Stimulated activated CD4-positive, alpha-beta T cell treated with anti-CD3 and anti-CD28 coated beads, Interleukin-15, amount 100 ng/mL, for 24 hours (primary cell): ENCODE results near the gene SPPL3.
"Not testable (repeated sequence)": the region's sequence is repeated elsewhere in the genome, so short reads cannot be mapped to it uniquely, and the experiment has no call there.

Source experiments
- DNase-seq: peaks from one replicate; pipeline ENCODE4 v3.0.0-alpha.2; 2020

Gene SPPL3, protein sequence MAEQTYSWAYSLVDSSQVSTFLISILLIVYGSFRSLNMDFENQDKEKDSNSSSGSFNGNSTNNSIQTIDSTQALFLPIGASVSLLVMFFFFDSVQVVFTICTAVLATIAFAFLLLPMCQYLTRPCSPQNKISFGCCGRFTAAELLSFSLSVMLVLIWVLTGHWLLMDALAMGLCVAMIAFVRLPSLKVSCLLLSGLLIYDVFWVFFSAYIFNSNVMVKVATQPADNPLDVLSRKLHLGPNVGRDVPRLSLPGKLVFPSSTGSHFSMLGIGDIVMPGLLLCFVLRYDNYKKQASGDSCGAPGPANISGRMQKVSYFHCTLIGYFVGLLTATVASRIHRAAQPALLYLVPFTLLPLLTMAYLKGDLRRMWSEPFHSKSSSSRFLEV

DNA sequence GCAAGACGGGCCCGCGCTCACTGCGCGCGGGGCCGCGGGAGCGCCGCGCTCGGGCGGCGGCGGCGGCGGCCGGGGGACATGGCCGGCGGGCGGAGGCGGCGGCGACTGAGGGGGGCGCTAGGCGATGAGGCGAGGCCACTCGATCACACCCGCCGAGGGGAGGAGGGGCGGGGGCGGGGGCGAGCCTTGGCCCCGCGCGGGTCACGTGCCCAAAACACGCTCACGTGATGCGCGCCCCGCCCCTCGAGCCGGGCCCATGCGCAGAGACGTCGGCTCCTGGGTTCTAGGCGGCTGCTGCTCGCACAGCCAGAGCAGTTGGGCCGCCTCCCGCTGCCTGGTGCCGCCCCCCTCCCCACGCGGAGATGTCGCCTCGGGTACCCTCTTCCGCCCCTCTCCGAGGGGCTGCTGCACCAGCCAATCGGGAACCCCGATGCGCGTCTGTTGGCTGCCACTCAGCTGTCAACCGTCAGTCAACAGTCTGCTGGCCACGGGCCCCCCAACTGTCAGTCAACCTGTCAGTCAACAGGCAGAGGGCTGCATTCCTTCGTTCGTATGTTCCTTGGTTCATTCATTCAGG, at the start of gene SPPL3:
Gene SPPL3 (minus strand): TSS at position 162 of the 577 bp plus-strand sequence. CDS start 491 bp downstream, outside the sequence.
- peak; percentile 96 for DNase-seq

DNA sequence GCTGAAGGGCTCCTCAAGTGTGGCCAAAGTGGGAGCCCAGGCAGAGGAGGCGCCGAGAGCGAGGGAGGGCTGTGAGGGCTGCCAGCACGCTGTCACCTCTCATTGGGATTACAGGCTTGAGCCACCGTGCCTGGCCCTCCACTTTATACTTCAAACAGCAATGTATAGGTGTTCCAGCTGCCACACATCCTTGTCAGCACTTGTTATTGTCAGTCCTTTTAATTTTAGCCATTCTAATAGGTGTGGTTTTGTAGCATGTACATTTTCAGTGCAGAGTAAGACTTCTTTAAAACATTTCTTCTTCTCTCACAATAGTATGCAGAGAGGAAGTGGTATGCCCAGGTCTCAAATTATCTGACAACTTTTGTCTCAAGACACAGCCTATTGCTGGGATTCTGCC, 46.6 kb upstream of the SPPL3 start:
- no peak for DNase-seq

DNA sequence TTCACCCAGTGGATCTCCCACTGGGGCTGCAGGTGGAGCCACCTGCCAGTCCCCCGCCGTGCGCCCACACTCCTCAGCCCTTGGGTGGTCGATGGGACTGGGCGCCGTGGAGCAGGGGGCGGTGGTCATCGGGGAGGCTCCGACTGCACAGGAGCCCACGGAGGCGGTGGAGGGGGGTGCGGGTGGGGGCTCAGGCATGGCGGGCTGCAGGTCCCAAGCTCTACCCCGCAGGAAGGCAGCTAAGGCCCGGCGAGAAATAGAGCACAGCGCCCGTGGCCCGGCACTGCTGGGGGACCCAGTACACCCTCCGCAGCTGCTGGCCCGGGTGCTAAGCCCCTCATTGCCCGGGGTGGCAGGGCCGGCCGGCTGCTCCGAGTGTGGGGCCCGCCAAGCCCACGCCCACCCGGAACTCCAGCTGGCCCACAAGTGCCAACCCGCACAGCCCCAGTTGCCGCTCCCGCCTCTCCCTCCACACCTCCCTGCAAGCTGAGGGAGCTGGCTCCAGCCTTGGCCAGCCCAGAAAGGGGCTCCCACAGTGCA, 46.2 kb upstream of the SPPL3 start:
- not testable (repeated sequence) for DNase-seq

DNA sequence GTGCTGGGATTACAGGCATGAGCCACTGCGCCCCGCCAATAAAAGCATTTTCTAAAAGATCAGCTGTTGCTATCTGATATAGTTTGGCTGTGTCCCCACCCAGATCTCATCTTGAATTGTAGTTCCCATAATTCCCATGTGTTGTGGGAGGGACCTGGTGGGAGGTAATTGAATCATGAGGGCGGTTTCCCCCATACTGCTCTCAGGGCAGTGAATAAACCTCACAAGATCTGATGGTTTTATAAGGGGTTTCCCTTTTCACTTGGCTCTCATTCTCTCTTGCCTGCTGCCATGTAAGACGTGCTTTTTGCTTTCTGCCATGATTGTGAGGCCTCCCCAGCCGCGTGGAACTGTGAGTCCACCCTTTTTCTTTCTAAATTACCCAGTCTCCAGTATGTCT, 41.4 kb upstream of the SPPL3 start:
- not testable (repeated sequence) for DNase-seq

DNA sequence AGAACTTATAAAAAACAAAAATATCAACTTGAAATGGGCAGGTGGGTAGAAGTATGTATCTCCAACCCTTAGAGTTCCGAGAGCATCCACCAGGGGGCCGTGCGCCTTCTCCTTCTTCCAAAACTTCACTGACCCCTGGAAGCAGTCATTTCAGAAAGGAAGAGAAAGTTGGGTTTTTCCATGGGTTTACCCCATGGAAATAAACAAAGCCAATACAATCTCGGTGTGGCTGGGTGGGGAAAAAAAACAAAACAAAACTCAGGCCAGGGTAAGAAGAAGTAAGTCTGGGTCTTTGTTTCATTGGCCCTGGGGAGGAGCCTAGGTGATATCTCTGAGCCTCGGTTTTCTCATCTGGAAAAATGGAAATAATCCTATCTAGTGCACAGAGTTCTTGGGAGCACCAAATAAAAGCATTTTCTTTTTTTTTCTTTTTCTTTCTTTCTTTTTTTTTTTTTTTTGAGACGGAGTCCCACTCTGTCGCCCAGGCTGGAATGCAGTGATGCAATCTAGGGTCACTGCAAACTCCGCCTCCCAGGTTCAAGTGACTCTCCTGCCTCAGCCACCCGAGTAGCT, 40.6 kb upstream of the SPPL3 start:
- peak; percentile 82 for DNase-seq

DNA sequence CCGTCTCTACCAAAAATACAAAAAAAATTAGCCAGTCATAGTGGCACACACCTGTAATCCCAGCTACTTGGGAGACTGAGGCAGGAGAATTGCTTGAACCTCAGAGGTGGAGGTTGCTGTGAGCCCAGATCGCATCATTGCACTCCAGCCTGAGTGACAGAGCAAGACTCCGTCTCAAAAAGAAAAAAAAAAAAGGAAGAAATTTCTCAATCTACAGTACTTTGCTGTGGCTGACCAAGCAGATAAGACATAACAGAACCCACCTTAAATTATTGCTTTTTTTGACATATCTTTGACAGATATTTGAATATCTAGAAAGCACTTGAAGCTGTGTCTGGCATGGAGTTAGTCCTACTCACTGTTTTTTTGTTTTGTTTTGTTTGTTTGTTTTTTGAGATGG, 39.3 kb upstream of the SPPL3 start:
- DNase-seq = no peak

DNA sequence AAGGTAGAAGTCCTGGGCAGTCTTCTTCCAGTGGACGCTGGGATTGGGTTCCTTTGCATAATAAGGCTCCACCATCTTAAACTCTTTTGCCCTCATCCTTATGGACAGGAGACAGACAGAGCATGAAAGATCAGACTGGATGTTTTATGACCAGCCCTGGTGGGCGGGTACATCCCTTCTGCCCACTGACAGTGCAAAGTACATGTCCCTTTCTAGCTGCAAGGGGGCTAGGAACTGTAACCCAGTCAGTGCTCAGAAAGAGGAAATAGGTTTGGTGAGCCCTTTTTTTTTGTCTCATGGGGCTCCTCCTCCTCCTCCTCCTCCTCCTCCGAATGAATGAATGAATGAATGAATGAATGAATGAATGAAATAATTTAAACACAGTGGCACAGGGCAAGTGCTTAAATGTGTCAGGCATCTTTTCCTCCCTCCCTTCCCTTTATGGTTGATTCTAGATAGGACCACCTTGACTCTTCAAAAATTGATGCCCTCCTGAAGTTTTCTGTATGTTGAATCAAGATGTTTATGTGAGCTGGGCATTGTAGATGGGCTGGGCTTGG, 37.8 kb upstream of the SPPL3 start:
- DNase-seq = no peak

DNA sequence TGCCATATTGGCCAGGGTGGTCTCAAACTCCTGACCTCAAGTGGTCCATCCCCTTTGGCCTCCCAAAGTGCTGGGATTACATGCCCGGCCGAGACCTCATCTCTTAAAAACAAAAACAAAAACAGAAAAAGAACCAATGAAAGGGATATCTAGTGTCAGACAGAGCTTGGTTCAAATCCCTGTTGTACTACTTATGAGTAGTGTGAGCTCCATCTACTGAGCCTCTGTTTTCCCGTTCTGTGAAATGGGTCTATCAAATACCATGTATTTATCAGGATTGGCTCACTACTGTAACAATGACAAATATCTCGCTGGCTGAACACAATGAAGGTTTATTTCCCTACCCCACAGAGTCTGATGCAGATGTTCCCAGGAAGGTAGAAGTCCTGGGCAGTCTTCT, 37.3 kb upstream of the SPPL3 start:
- DNase-seq = no peak

DNA sequence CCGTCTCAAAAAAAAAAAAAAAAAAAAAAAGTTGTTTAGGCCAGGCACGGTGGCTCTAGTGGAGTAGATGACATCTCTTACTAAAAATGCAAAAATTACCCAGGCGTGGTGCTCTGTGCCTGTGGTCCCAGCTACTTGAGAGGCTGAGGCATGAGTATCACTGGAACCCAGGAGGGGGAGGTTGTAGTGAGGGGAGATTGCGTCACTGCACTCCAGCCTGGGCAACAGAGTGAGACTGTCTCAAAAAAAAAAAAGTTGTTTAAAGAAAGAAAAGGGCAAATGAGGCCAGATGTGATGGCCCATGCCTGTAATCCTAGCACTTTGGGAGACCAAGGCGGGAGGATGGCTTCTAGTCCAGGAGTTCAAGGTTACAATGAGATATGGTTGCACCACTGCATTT, 36.6 kb upstream of the SPPL3 start:
- DNase-seq = no peak

DNA sequence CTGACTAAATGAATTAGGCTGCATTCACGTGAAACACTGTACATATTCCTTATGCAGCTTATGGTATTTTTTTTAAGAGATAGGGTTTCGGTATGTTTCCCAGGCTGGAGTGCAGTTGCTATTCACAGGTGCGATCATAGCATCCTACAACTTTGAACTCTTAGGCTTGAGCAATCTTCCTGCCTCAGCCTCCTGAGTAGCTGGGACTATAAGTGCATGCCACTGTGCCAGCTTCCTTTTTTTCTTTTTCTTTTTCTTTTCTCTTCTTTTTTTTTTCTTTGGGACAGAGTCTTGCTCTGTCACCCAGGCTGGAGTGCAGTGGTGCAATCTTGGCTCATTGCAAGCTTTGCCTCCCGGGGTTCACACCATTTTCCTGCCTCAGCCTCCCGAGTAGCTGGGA, 35.8 kb upstream of the SPPL3 start:
- no peak for DNase-seq

DNA sequence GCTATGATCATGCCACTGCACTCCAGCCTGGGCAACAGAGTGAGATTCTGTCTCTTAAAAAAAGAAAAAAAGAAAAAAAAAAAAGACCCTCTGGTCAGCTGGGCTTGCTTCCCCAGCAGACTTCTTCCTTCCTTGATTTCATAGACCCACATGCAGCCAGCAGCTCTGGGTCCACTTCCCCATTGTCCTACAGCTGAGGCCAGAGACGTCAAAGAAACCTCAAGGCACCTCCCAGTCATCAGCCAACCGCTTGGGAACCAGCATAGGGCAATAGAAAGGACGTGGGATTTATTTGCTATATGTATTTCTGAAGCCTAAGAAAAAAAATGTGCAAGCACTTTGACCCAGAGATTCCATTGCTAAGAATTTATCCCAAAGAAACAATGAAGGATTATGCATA, 35.4 kb upstream of the SPPL3 start:
- DNase-seq = no peak

DNA sequence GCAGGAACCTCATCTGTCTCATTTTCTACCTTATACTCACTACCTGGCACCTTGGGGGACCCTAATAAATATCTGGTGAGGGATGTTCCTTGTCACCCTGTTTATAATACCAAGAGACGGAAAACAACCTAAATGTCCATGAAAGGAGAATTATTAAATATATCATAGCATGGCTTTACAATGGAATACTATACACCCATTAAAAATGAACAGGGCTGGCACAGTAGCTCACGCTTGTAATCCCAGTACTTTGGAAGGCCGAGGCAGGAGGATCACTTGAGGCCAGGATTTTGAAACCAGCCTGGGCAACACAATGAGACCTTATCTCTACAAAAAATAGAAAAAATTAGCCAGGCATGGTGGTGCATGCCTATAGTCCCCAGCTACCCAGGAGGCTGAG, 34.3 kb upstream of the SPPL3 start:
- DNase-seq = no peak

DNA sequence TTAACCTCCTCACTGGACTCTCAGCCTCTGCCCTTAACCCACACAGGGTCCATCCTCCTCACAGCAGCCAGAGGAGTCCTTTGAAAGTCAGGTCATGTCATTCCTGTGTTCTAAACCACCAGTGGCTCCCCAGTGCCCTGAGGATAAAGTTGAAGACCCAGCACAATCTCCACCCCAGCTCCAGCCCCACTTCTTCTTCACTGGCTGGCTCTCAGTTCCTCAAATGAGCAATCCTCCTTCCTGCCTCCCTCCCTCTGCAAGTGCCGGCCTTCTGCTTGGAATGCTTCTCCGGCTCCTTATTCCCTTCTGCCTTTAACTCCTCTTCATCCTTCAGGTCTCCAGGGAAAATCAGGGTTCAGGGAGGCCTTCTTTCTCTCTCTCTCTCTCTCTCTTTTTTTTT, 32.0 kb upstream of the SPPL3 start:
- no peak for DNase-seq

DNA sequence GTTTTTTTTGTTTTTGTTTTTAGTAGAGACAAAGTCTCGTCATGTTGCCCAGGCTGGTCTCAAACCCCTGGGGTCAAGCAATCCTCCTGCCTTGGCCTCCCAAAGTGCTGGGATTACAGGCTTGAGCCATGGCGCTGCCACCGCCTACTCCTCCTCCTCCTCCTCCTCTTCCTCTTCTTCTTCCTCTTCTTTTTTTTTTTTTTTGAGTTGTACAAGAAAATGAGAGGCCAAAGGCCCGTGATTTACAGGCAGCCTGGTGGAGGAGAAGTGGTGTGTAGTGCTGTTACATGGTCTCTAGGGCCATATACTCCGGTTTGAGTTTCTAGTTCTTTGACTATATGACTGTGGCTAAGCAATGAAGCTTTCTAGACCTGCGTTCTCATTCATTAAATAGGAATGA, 29.6 kb upstream of the SPPL3 start:
- DNase-seq = no peak

DNA sequence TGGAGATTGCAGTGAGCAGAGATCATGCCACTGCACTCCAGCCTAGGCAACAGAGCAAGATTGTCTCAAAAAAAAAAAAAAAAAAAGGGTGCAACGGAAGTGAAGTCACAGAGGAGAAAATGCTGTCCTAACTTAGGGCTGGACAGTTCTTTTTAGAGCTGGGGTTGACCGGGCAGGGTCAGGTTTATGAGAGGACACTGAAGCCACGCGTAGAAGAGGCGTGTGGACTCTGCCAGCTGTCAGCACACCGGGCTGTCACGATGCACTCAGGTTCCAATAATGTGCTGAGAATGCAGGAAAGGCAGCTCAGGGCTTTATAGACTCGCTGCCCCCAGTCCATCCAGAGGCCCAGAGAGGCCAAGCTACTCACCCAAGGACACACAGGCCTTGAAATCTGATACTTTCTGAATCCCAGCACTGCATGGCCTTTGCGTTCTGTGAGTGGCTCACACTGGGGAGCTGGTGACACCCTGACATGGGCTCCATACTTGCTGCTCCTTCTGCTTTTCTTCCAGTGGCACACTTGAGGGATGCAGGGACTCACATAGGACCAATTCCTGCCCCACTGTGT, 28.9 kb upstream of the SPPL3 start:
- DNase-seq = no peak

DNA sequence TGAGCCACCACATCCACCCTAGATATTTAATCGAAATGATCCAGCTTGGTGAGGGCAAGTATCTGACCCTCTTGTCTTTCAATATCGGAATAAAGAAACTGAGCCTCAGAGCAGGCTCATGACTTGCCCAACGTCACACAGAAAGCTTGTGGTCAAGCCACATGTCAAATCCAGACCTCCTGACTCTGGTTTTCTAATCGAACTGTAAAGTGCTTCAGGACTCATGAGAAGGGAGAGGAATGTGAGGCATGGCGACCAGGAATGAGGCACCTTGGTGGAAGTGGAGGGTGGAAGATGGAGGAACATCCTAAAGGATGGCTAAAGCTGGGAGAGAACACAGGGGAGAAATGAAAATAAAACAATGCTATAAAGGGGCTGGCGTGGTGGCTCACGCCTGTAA, 27.9 kb upstream of the SPPL3 start:
- DNase-seq = no peak

DNA sequence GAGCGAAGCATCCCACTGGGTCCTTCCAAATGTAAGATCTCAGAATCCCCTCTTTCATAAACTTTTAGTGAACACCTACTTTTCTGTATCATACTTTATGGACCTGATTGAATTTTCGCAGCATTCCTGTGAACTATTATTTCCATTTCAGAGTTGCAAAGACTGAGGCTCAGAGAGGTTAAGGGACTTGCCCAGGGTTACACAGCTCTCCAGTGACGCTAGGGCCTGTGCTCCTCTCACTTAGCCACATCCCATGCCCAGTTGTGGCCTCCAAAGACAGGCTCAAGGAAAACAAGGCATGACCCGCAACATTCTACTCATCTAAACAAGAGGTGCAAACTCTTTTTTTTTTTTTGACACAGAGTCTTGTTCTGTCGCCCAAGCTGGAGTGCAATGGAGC, 25.9 kb upstream of the SPPL3 start:
- DNase-seq = no peak

DNA sequence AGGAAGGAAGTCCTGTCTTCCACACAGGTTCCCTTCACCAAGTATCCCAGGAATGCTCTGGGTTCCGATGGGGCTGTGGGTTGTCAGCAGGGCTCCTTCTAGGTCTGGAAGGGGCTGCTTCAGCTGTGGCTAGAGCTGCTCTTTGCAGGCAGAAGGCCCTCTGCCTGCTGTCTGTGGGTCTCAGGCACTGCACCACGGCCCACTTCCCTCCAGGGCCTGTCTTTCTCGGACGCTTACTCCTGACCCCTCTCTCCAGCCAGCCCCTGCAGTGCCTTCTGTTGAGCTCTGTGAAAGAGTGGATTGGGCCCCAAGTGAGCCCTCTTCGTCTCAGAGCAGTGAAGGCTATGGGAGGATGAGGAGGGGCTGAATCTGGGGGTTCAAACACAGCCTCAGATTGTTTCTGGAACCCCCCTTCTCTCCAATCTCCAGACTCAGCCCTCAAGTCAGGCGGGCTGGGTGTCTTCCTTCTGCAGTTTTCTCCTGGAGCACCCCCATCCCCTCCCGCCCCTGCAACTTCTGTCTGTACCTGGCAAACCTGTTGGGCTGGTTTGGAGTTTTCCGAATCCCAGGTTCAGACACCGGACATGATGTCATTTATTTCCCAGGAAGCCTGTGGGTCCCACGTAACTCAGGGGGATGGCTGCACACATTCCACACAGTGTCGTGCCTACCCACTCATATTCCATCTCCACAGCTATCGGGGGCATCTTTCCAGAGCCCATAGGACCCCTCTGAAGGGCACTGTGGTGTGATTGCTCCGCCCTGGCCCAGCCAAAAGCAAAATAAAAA, 24.9 kb upstream of the SPPL3 start:
- DNase-seq = no peak

DNA sequence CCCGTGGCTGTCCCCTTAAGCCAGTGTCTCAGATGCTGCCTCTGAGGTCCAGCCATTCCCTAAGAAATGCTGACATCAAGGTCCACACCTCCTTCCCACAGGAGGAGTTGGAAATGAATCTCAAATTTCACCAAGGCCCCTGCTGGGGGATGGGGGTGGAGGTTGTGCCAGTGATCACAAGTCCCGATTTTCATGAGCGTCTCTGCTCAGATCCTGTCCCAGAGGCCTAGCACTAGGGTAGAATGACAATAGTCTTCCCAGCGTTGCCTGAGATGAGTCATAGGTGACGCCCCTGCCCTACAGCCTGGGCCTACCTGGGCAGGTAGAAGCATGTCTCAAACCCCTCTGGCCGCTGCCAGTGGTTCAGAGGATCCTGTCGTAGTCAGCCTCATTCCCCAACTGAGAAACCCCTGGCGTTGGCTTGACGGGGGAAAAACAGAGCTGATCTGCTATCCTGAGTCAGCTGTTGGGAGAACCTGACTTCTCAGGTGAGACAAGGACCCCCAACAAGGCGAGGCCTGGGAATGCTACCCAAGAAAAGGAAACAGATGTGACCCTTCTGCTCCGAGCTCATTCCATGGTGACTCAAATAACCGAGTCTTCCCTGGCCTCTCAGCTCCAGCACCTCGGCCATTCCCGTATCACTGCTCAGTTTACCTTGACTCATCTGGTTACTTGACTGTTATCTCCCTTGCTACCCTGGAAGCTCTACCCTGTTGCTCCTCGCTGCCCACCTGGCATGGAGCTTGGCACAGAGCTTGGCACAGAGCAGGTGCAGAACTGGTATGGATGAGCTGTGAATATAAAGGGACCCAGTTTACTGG, 21.8 kb upstream of the SPPL3 start:
- DNase-seq = no peak

DNA sequence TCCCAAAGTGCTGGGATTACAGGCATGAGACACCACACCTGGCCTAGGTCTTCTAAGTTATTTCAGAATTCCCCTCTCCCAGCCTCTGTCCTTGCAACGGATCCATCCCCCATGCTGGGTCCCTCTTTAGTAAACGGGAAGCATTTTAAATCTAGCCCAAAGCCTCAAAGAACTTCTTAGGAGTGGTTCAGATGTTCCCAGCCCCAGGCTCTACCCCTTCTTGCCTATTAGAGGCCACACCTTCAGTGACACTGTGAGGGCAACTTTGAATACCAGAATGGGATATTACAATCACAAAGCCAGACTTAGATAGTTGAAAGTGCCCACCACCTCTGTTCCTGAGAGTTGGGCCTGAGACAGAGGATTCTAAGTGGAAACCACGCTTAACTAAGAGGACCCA, 18.1 kb upstream of the SPPL3 start:
- DNase-seq = no peak

DNA sequence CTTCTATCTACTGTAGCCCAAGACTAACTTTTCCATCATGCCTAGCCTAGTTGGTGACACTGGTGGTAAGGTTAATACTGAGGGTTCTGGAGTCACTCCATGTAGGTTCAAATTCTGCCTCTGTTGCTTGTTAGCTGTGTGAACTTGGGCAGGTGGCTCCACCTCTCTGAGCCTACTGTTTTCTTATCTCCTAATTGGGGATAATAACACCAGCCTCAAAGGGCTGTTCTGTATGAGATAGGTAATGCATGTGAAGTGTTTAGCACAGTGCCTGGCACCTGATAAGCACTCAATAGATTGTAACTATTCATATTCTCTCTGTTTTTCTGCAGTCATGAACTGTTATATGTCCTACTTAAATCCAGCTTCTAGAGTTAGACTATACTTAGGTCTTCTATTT, 17.5 kb upstream of the SPPL3 start:
- DNase-seq = no peak

DNA sequence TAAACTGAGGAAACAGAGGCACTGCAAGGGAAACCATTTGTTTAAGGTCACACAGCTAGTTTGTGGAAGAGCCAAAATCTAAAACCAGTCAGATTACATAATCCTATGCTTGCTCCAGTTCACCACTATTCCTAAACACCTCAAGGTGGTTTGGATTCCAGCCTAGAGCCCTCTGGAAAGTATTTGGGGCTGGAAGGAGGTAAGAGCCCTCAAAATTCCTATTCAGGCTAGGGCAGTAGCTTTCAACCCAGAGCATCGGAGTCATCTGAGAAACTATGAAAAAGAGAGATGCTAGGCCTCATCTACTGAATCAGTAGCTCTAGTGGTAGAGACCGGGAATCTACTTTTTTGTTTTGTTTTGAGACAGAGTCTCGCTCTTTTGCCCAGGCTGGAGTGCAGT, 16.0 kb upstream of the SPPL3 start:
- DNase-seq = no peak
